ENCODE results near the gene LRP1B.

Gene LRP1B

DNA sequence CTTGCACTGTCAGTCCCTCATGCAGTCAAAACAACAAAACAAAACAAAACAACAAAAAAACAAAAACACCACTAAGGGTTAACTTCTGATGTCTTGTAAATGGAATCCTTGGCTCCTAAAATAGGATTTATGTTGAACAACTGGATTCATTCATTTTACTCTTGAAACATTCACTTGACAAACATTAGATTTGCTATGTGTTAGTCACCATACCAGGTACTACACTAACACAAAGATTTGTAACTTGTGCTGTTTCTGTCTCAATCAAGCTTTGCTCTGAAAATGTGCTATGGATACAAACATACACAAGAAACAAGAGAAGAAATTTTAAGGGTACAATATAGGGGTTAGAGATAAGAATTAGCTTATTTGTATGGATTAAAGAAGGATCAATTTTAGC, 812.8 kb downstream of the LRP1B start:
- Histone ChIP-seq H3K27ac (no peak overlapping the region), H3K4me3 (no peak overlapping the region)
- TF ChIP-seq, protein P1, sequence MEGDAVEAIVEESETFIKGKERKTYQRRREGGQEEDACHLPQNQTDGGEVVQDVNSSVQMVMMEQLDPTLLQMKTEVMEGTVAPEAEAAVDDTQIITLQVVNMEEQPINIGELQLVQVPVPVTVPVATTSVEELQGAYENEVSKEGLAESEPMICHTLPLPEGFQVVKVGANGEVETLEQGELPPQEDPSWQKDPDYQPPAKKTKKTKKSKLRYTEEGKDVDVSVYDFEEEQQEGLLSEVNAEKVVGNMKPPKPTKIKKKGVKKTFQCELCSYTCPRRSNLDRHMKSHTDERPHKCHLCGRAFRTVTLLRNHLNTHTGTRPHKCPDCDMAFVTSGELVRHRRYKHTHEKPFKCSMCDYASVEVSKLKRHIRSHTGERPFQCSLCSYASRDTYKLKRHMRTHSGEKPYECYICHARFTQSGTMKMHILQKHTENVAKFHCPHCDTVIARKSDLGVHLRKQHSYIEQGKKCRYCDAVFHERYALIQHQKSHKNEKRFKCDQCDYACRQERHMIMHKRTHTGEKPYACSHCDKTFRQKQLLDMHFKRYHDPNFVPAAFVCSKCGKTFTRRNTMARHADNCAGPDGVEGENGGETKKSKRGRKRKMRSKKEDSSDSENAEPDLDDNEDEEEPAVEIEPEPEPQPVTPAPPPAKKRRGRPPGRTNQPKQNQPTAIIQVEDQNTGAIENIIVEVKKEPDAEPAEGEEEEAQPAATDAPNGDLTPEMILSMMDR (IDR thresholded peaks at IDR 0.05), result no peak
- DNase-seq (ENCODE audit: low spot score), result no peak

DNA sequence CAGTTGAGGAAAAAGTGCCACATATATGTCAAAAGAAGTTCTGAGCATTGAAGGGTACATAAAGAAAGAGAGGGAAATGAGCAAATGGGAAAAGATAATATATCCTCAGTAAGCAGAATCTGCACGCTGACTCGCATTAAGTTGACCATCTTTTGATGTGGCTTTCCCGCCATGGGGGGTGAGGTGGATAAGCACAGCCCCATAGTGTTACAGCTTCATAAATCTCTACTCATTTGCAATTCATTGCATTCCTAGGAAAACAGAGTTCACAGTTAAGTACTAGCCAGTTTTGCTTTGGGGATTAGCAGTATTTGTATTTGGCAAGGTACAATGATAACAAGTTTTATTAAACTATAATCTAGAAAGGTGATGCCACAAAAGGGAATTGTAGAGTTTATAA, 814.2 kb downstream of the LRP1B start:
- no peak for DNase-seq (ENCODE audit: low spot score)
- TF ChIP-seq, protein P1 (IDR thresholded peaks at IDR 0.05), result no peak
- H3K4me3 ChIP-seq, result no peak overlapping the region
- no peak overlapping the region for H3K27ac ChIP-seq

DNA sequence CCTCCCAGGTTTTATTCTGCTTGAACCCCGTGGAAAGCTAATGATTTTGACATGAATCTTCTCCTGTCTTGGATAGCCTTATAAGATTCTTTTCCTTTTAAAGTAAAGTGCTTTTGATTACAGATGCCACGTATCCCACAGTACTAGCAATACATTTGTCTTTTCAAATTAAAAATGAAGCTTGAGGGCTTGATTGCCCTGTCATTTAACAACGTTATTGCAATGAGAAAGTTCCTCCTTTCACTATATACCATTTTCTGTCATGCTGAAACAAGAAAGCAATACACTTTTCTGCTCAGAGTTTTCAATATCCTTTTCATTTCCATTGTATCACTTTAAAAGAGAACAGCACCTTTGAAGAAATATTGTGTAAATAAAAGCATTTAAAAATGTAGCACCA, 814.7 kb downstream of the LRP1B start:
- TF ChIP-seq, protein P1 (IDR thresholded peaks at IDR 0.05), result no peak

DNA sequence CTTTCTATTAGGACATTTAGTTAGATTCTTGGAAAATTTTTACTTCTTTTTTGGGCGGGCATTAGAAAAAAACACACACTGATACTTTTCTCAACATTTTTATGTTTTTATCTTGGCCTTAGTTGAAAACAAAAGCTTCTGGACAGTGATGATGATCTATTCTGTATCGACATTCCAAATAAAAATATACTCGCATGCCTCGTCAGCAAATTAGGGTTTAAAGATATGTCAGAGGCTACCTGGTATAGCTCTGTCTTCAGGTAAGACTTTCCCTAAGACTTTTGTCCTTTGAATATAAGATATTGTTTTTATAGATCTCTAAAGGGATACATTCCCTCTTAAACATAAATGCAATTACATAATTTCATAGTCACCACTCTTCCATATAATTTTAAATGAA, 816.8 kb downstream of the LRP1B start:
- TF ChIP-seq, protein P1 (IDR thresholded peaks at IDR 0.05), result no peak
- Histone ChIP-seq H3K4me3 (no peak overlapping the region), H3K27ac (no peak overlapping the region)
- no peak for DNase-seq (ENCODE audit: low spot score)

More for the DNA sequence above, 814.7 kb downstream of the LRP1B start:
- no peak overlapping the region for H3K4me3 ChIP-seq
- H3K27ac ChIP-seq, result no peak overlapping the region
- no peak for DNase-seq (ENCODE audit: low spot score)

DNA sequence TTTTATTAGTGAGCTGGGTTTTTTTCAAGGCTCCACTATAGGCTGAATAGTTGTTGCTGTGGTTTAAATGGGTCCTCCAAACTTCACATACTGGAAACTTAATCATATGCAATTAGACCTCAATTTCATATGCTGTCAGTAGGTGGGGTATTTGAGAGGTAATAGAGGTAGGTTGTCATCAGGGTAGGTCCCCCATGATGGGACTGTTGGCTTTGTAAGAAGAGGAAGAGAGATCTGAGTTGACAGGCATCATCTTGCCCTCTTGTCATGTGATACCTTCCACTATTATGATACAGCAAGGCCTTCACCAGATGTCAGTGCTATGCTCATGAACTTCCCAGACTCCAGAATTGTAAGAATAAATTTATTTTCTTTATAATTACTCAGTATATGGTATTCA, 819.4 kb downstream of the LRP1B start:
- TF ChIP-seq, protein P1 (IDR thresholded peaks at IDR 0.05), result no peak
- DNase-seq (ENCODE audit: low spot score), result no peak
- Histone ChIP-seq H3K4me3 (no peak overlapping the region), H3K27ac (no peak overlapping the region)

DNA sequence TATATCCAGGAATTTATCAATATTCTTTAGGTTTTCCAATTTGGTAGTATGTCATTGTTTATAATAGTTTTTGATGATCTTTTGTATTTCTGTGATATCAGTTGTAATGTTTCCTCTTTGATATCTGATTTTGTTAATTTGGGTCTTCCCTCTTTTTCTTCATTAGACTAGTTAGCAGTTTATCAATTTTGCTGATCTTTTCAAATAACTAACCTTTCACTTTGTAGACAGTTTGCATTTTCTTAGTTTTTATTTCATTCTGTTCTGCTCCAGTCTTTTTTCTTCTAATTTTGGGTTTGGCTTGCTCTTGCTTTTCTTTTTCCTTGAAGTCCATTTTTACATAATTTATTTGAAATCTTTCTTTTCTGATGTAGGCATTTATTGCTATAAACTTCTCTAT, 824.4 kb downstream of the LRP1B start:
- DNase-seq (ENCODE audit: low spot score), result no peak
- H3K27ac ChIP-seq, result no peak overlapping the region
- H3K4me3 ChIP-seq, result no peak overlapping the region
- TF ChIP-seq, protein P1 (IDR thresholded peaks at IDR 0.05), result no peak

DNA sequence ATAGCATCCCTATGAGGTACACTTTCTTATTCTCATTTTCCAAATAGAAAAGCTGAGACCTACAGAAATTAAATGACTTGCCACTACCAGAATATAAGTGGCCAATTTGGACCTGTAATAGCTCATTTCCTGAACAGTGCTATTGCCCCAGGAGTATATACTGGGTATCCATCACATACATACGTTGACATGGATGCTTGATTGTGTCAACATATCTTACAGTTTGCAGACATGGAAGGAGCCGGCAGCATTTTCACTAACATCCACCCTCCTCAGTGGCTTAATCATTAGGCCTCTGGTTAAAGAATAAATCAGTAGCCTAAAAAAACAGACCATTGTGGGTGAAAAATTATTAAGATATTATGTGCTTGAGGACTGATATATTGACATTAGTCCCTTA, 829.3 kb downstream of the LRP1B start:
- TF ChIP-seq, protein P1 (IDR thresholded peaks at IDR 0.05), result no peak
- no peak overlapping the region for H3K4me3 ChIP-seq
- DNase-seq (ENCODE audit: low spot score), result no peak
- H3K27ac ChIP-seq, result no peak overlapping the region

Data from coronary artery (tissue), 2 donors.